Activated CD8-positive, alpha-beta T cell treated with anti-CD3 and anti-CD28 coated beads for 36 hours (primary cell): ENCODE data around the gene STAP1. TPM values are rescaled to one million over a fixed set of nuclear protein-coding genes. Genes with fewer than 3 reads are reported as not detected.
"Not testable (repeated sequence)": the region's sequence is repeated elsewhere in the genome, so short reads cannot be mapped to it uniquely, and the experiment has no call there.

Source experiments
- ATAC-seq: fragments of 200-7000 bp; cut with Tn5 transposase; one replicate; pipeline ENCODE4 v1.10.0; 2021; ENCODE audit warnings: mild to moderate bottlenecking, moderate library complexity
- CTCF ChIA-PET: fragments of 350-600 bp; sonication (Branson Sonifier 250); formaldehyde crosslinking; loops from one replicate; lab custom pipeline; 2021; ENCODE audit warnings: antibody characterized with exemption; lab: Charles Lee
- POLR2A ChIA-PET: fragments of 350-600 bp; sonication (Branson Sonifier 250); formaldehyde crosslinking; loops from one replicate; lab custom pipeline; 2021; ENCODE audit warnings: antibody characterized with exemption; lab: Charles Lee
- DNase-seq: peaks from one replicate; pipeline ENCODE4 v3.0.0-alpha.2; 2020
- H3K27ac Mint-ChIP-seq: one replicate; pipeline ENCODE4 v1.8.0; 2021; ENCODE audit warnings: mild to moderate bottlenecking, mixed read lengths
- H3K27me3 Mint-ChIP-seq: one replicate; pipeline ENCODE4 v1.8.0; 2021; ENCODE audit warnings: mixed read lengths
- H3K36me3 Mint-ChIP-seq: one replicate; pipeline ENCODE4 v1.8.0; 2021; ENCODE audit warnings: low read depth, mixed read lengths
- H3K4me1 Mint-ChIP-seq: one replicate; pipeline ENCODE4 v1.8.0; 2021; ENCODE audit warnings: low read depth, mixed read lengths
- H3K4me3 Mint-ChIP-seq: one replicate; pipeline ENCODE4 v1.8.0; 2021; ENCODE audit warnings: mild to moderate bottlenecking, moderate library complexity, mixed read lengths
- H3K9me3 Mint-ChIP-seq: one replicate; pipeline ENCODE4 v1.8.0; 2021; ENCODE audit warnings: mixed read lengths
- intact Hi-C: fragments of 100-400 bp; cut with micrococcal nuclease; formaldehyde crosslinking; loops from one replicate; pipeline ENCODE4 v1.10.0; 2022
- total RNA-seq, 2 experiments: library from RNA; stranded (reverse); gene quantifications; one replicate each; pipeline ENCODE4 v1.2.3, GENCODE V29; 2021
- TF ChIP-seq, protein P1 (sequence below): fragments of 200-600 bp; IDR thresholded peaks from one replicate; pipeline ENCODE4 v1.8.0; 2022; ENCODE audit warnings: antibody characterized with exemption, mild to moderate bottlenecking

STAP1 gene
- total RNA-seq, 2 experiments from 2014 or later: 3.0 TPM

- H3K27me3 Mint-ChIP-seq: no peaks in the 10 kb centered on the region
- CTCF ChIA-PET: no interaction called here
These were observed 66.4 kb downstream of the STAP1 start for GRCh38 chr4:67624939-67625338.

GRCh38 chr4:67632492-67632891 lies 74.0 kb downstream of the STAP1 start:
- intact Hi-C loops: no loop called here
- no peak for ATAC-seq
- no peak overlapping the region for H3K27ac Mint-ChIP-seq
- H3K27me3 Mint-ChIP-seq: no peaks in the 10 kb centered on the region
- DNase-seq: no peak
- ChIA-PET CTCF (no interaction called here), POLR2A (interaction anchor here (0.6 kb wide), 1 partner anchor 11 kb away, joined by 3 read pairs; no protein-coding TSS in a partner anchor)
- no peaks in the 10 kb centered on the region for H3K9me3 Mint-ChIP-seq
- H3K4me3 Mint-ChIP-seq: no peak overlapping the region
- no peaks in the 10 kb centered on the region for H3K4me1 Mint-ChIP-seq
- peaks cover 23% of the 10 kb centered on the region for H3K36me3 Mint-ChIP-seq
- TF ChIP-seq, protein P1, sequence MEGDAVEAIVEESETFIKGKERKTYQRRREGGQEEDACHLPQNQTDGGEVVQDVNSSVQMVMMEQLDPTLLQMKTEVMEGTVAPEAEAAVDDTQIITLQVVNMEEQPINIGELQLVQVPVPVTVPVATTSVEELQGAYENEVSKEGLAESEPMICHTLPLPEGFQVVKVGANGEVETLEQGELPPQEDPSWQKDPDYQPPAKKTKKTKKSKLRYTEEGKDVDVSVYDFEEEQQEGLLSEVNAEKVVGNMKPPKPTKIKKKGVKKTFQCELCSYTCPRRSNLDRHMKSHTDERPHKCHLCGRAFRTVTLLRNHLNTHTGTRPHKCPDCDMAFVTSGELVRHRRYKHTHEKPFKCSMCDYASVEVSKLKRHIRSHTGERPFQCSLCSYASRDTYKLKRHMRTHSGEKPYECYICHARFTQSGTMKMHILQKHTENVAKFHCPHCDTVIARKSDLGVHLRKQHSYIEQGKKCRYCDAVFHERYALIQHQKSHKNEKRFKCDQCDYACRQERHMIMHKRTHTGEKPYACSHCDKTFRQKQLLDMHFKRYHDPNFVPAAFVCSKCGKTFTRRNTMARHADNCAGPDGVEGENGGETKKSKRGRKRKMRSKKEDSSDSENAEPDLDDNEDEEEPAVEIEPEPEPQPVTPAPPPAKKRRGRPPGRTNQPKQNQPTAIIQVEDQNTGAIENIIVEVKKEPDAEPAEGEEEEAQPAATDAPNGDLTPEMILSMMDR: no peak

More at GRCh38 chr4:67624939-67625338, 66.4 kb downstream of the STAP1 start:
- POLR2A ChIA-PET: no interaction called here
- H3K4me1 Mint-ChIP-seq: no peaks in the 10 kb centered on the region
- no peak overlapping the region for H3K4me3 Mint-ChIP-seq
- H3K27ac Mint-ChIP-seq: no peak overlapping the region
- no peaks in the 10 kb centered on the region for H3K9me3 Mint-ChIP-seq
- intact Hi-C loops: no loop called here
- TF ChIP-seq, protein P1: no peak
- ATAC-seq: no peak
- no peak for DNase-seq
- peaks cover 29% of the 10 kb centered on the region for H3K36me3 Mint-ChIP-seq

DNA sequence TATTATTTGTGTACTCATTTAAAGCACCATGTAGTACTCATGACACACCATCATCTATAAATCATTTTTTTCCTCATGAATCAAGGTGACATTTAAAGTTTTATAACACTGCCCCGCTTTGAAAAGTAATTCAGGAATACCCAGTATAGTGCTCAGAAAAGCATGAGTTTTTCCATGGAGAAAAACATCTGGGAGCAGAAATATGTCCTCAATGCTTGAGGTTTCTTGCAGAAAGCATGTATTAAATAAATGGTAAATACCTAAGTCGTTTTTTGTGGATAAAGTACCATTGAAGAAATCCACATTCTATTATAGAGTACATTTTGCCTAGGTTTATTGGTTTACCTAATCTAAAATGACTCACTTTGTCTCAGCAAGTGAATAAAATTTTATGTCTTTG lies 76.2 kb downstream of the STAP1 start:
- ChIA-PET POLR2A (no interaction called here), CTCF (no interaction called here)
- no peak overlapping the region for H3K4me3 Mint-ChIP-seq
- peaks cover 27% of the 10 kb centered on the region for H3K36me3 Mint-ChIP-seq
- H3K27ac Mint-ChIP-seq: no peak overlapping the region
- no peaks in the 10 kb centered on the region for H3K27me3 Mint-ChIP-seq
- TF ChIP-seq, protein P1: no peak
- intact Hi-C loops: no loop called here
- ATAC-seq (no peak), DNase-seq (no peak)
- H3K9me3 Mint-ChIP-seq: no peaks in the 10 kb centered on the region
- no peaks in the 10 kb centered on the region for H3K4me1 Mint-ChIP-seq

- intact Hi-C loops: no loop called here
- Mint-ChIP-seq H3K4me1 (no peaks in the 10 kb centered on the region), H3K4me3 (no peak overlapping the region), H3K27ac (no peak overlapping the region), H3K9me3 (no peaks in the 10 kb centered on the region), H3K36me3 (peaks cover 28% of the 10 kb centered on the region), H3K27me3 (no peaks in the 10 kb centered on the region)
- TF ChIP-seq, protein P1: no peak
- DNase-seq (no peak), ATAC-seq (no peak)
- POLR2A ChIA-PET: no interaction called here
- CTCF ChIA-PET: no interaction called here
These were observed 76.8 kb downstream of the STAP1 start for GRCh38 chr4:67635331-67635730.

DNA sequence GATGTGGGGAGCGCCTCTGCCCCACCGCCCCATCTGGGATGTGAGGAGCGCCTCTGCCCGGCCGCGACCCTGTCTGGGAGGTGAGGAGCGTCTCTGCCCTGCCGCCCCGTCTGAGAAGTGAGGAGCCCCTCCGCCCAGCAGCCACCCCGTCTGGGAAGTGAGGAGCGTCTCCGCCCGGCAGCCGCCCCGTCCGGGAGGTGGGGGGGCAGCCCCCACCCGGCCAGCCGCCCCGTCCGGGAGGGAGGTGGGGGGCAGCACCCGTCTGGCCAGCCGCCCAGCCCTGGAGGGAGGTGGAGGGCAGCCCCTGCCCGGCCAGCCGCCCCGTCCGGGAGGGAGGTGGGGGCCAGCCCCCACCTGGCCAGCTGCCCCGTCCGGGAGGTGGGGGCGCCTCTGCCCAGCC lies 78.5 kb downstream of the STAP1 start:
- ATAC-seq, POLR2A ChIA-PET, H3K27ac Mint-ChIP-seq, H3K4me1 Mint-ChIP-seq, CTCF ChIA-PET, H3K9me3 Mint-ChIP-seq, H3K27me3 Mint-ChIP-seq, DNase-seq, intact Hi-C loops, H3K4me3 Mint-ChIP-seq: not testable (repeated sequence)
- peaks cover 28% of the 10 kb centered on the region for H3K36me3 Mint-ChIP-seq

GRCh38 chr4:67638136-67638535 lies 79.6 kb downstream of the STAP1 start:
- Mint-ChIP-seq H3K36me3 (peaks cover 27% of the 10 kb centered on the region), H3K4me3 (no peak overlapping the region), H3K4me1 (no peaks in the 10 kb centered on the region), H3K27me3 (no peaks in the 10 kb centered on the region), H3K9me3 (no peaks in the 10 kb centered on the region), H3K27ac (peak overlapping the region; percentile 40)
- TF ChIP-seq, protein P1: no peak
- no peak for DNase-seq
- POLR2A ChIA-PET: interaction anchor here (1.0 kb wide), 1 partner anchor 10 kb away, joined by 3 read pairs; no protein-coding TSS in a partner anchor
- CTCF ChIA-PET: no interaction called here
- intact Hi-C loops: no loop called here
- no peak for ATAC-seq
